ENCODE measurements around the gene MAP2K6. TPM values are rescaled to one million over a fixed set of nuclear protein-coding genes. Genes with fewer than 3 reads are reported as not detected.

The MAP2K6 gene
- polyA plus RNA-seq, 1 of the 3 experiments (the other 2 are of a cell fraction), result 6.7 TPM

DNA sequence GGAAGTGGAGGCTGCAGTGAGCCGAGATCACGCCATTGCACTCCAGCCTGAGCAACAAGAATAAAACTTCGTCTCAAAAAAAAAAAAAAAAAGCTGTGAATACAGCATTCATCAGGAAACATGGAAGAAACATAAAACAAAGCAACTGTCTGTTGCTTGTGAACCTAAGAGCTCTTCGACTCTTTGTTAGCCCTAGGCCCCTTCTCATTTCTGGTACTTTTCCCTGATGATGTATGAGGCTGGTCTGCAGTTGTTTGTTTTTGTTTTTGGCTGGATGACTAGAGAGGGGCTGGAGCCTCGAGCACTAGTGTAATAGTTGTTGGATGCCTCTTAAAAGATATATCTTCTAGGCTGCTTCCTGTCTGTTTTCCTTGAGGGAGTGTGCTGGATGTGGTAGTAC lies 113.5 kb downstream of the MAP2K6 start:
- DNase-seq, result no peak
- Histone ChIP-seq H3K4me1 (ENCODE audit: control insufficient read depth in 1 of 2, insufficient read depth in 2 of 2, low read depth in 1 of 2, low read length in 1 of 2) (no peaks in the 10 kb centered on the region; a peak in 1 of 4 replicates), H3K9me2 (no peaks in the 10 kb centered on the region), H3K79me2 (ENCODE audit: insufficient read depth) (no peaks in the 10 kb centered on the region), H2AFZ (ENCODE audit: low read depth) (no peak overlapping the region), H3F3A (replicated peaks; ENCODE audit: insufficient read depth) (no peaks in the 10 kb centered on the region), H3K9me3 (no peaks in the 10 kb centered on the region), H3K27ac (ENCODE audit: low read depth in 2 of 2, low read length in 1 of 2) (no peak overlapping the region), H3K4me3 (ENCODE audit: low read depth in 2 of 2, low read length in 1 of 2) (no peak overlapping the region), H3K9ac (no peak overlapping the region), H3K4me2 (no peak overlapping the region), H3K36me3 (replicated peaks in 1 of 2; ENCODE audit: control insufficient read depth in 1 of 2, insufficient read depth in 2 of 2, low read length in 1 of 2) (peaks cover 0 to 14% of the 10 kb centered on the region in 2 experiments), H3K27me3 (ENCODE audit: insufficient read depth) (no peaks in the 10 kb centered on the region), H4K20me1 (ENCODE audit: insufficient read depth) (no peaks in the 10 kb centered on the region)
- POLR2A ChIA-PET, result no interaction called here
- CTCF ChIA-PET, result interaction anchor here (0.7 to 1.7 kb wide), 4 partner anchors 79 to 616 kb away, joined by 3 to 5 read pairs (median 4); no protein-coding TSS in a partner anchor
- WGBS (ENCODE audit: low lambda C conversion rate), result 72% methylated on average over 5 of the region's 5 CpGs
- TF ChIP-seq CHD2 (IDR thresholded peaks at IDR 0.05; ENCODE audit: low read length, partially characterized antibody), result no peak
- TF ChIP-seq FOXJ3 (CRISPR knock-in tag; IDR thresholded peaks at IDR 0.05), result no peak
- TF ChIP-seq SIN3A (IDR thresholded peaks at IDR 0.05; ENCODE audit: borderline replicate concordance, low read depth, low read length), result no peak

DNA sequence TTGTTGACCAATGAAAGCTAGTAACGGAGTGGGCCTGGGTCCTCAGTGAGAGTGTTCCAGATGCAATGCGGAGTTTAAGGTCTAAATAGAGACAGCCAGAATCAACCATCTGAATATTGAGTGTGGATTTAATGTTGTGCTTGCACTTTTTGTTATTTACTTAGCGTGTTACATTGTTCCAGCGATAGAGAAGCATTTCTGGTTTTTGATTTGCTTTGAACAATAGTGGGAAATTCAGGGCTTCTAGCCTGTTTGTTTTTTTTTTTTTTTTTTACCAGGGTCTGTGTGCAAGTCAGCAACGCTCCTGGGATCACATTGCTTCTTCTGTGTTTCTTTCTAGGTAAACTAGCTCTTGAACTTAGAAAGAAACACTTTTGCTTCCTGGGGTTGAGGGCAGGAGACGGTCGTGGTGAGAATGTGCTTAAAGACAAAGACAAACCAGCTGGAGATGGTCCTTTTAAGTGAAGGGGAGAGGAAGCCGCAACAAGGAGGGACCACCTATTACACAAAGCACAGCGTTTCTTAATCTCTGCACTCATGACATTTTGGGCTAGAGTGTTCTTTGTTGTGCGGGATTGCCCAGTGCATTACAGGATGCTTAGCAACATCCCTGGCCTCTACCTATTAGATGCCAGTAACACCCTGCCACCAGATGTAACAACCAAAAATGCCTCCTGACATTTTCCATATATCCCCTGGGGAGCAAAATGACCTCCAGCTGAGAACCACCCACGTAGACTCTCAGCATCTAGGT lies 119.2 kb downstream of the MAP2K6 start:
- TF ChIP-seq GATA2 (CRISPR knock-in tag; IDR thresholded peaks at IDR 0.05) (no peak), CHD2 (IDR thresholded peaks at IDR 0.05; ENCODE audit: low read length, partially characterized antibody) (no peak), REST (IDR thresholded peaks at IDR 0.05; ENCODE audit: low read depth, low read length) (no peak), RCOR1 (IDR thresholded peaks at IDR 0.05; ENCODE audit: low read length) (no peak), RXRA (IDR thresholded peaks at IDR 0.05; ENCODE audit: borderline replicate concordance, low read depth) (no peak)
- Histone ChIP-seq H3K4me2 (no peak overlapping the region), H3F3A (replicated peaks; ENCODE audit: insufficient read depth) (peaks cover 3% of the 10 kb centered on the region), H4K20me1 (ENCODE audit: insufficient read depth) (no peaks in the 10 kb centered on the region), H3K36me3 (replicated peaks in 1 of 2; ENCODE audit: control insufficient read depth in 1 of 2, insufficient read depth in 2 of 2, low read length in 1 of 2) (peaks cover 9 to 14% of the 10 kb centered on the region in 2 experiments), H3K4me3 (ENCODE audit: low read depth in 2 of 2, low read length in 1 of 2) (no peak overlapping the region), H3K9ac (no peak overlapping the region), H2AFZ (ENCODE audit: low read depth) (no peak overlapping the region), H3K27ac (ENCODE audit: low read depth in 2 of 2, low read length in 1 of 2) (no peak overlapping the region), H3K4me1 (ENCODE audit: control insufficient read depth in 1 of 2, insufficient read depth in 2 of 2, low read depth in 1 of 2, low read length in 1 of 2) (no peaks in the 10 kb centered on the region), H3K9me3 (no peaks in the 10 kb centered on the region), H3K27me3 (ENCODE audit: insufficient read depth) (no peaks in the 10 kb centered on the region), H3K9me2 (no peaks in the 10 kb centered on the region), H3K79me2 (ENCODE audit: insufficient read depth) (no peaks in the 10 kb centered on the region)
- no peak for DNase-seq
- WGBS (ENCODE audit: low lambda C conversion rate), result 93% methylated on average over 11 of the region's 11 CpGs
- ChIA-PET CTCF (interaction anchor here (1.3 to 3.4 kb wide), 8 partner anchors 8 to 1096 kb away, joined by 3 to 33 read pairs (median 4); no protein-coding TSS in a partner anchor), POLR2A (no interaction called here)
